ENCODE results near the gene SDHC. TPM values are rescaled to one million over a fixed set of nuclear protein-coding genes. Genes with fewer than 3 reads are reported as not detected.
"Not testable (repeated sequence)": the region's sequence is repeated elsewhere in the genome, so short reads cannot be mapped to it uniquely, and the experiment has no call there.

Gene SDHC
- total RNA-seq, 1 donor from 2014 or later: 145 TPM

DNA sequence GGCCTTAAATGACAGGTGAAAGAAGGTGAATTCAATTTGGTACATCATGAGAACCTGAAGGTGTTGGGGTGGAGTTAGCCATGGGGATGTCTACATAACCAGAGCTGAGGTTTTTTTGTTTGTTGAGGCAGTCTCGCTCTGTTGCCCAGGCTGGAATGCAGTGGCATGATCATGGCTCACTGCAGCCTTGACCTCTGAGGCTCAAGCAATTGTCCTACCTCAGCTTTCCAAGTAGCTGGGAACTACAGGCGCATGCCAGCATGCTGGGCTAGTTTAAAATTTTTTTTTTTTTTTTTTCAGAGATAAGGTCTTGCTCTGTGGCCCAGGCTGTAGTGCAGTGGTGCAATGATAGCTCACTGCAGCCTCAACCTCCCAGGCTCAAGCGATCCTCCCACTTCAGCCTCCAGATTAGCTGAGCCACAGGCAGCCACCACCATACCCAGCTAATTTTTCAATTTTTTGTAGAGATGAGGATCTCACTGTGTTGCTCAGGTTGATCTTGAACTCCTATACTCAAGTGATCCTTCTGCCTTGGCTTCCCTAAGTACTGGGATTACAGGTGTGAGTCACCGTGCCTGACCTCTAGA, 2.5 kb upstream of the SDHC start:
- Mint-ChIP-seq H3K27me3 (ENCODE audit: low read depth) (peaks cover 24% of the 10 kb centered on the region), H3K4me1 (peaks cover 16% of the 10 kb centered on the region), H3K4me3 (no peak overlapping the region), H3K36me3 (no peaks in the 10 kb centered on the region), H3K9me3 (no peaks in the 10 kb centered on the region), H3K27ac (no peak overlapping the region)
- no peak for DNase-seq (ENCODE audit: low spot score in 2 of 2, unreplicated experiment in 2 of 2)
- TF ChIP-seq, protein P1, sequence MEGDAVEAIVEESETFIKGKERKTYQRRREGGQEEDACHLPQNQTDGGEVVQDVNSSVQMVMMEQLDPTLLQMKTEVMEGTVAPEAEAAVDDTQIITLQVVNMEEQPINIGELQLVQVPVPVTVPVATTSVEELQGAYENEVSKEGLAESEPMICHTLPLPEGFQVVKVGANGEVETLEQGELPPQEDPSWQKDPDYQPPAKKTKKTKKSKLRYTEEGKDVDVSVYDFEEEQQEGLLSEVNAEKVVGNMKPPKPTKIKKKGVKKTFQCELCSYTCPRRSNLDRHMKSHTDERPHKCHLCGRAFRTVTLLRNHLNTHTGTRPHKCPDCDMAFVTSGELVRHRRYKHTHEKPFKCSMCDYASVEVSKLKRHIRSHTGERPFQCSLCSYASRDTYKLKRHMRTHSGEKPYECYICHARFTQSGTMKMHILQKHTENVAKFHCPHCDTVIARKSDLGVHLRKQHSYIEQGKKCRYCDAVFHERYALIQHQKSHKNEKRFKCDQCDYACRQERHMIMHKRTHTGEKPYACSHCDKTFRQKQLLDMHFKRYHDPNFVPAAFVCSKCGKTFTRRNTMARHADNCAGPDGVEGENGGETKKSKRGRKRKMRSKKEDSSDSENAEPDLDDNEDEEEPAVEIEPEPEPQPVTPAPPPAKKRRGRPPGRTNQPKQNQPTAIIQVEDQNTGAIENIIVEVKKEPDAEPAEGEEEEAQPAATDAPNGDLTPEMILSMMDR (IDR thresholded peaks at IDR 0.05; ENCODE audit: unreplicated experiment): no peak

DNA sequence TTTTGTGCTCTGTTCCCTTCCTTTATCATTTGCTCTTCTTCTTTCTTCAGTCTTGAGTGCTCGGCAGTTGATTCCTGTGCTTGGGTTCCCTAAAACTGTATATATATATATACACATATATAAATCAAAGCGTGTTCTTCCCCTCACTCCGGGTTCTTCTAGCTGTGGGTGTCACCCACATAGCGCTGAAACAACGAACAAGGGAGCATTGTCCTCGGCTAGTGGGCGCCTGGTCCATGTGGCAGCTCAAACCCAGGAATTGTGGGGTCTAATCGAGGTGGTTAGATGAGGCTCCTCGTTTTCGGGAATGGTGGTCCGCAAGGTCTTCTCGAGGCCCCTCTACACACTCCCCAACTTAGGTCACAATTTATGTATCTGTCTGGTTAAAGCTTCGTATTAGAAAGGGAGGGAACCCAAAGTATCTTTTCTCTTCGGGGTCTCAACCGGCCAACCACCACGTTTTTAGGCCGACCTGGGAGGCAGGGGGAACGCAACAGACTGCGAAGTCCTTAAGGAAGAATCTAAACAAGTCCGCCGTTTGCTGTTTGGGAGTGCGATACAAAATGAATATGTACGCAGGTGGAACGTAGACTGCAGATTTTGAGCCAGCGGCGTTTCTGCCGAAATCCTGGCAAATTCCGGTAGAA, 504 bp upstream of the SDHC start:
- H3K4me1 Mint-ChIP-seq: peaks cover 16% of the 10 kb centered on the region
- TF ChIP-seq, protein P1 (IDR thresholded peaks at IDR 0.05; ENCODE audit: unreplicated experiment): no peak
- DNase-seq (ENCODE audit: low spot score in 2 of 2, unreplicated experiment in 2 of 2): no peak

DNA sequence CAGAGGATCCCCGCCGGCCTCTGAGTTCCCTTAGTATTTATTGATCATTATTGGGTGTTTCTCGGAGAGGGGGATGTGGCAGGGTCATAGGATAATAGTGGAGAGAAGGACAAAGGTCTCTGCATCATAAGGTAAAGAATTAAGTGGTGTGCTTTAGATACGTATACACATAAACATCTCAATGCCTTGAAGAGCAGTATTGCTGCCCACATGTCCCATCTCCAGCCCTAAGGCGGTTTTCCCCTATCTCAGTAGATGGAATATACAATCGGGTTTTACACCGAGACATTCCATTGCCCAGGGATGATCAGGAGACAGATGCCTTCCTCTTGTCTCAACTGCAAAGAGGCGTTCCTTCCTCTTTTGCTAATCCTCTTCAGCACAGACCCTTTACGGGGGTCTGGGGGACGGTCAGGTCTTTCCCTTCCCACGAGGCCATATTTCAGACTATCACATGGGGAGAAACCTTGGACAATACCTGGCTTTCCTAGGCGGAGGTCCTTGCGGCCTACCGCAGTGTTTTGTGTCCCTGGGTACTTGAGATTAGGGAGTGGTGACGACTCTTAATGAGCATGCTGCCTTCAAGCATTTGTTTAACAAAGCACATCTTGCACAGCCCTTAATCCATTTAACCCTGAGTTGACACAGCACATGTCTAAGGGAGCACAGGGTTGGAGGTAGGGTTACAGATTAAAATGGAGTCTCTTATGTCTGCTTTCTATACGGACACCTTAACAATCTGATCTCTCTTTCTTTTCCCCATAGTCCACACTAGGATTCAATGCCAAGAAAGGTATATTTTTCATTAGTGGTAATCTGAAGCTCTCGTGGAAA, 1.9 kb downstream of the SDHC start:
- not testable (repeated sequence) for DNase-seq (ENCODE audit: low spot score in 2 of 2, unreplicated experiment in 2 of 2); H3K9me3 Mint-ChIP-seq; H3K27ac Mint-ChIP-seq

More for the DNA sequence above, 504 bp upstream of the SDHC start:
- H3K27ac Mint-ChIP-seq: peak overlapping the region; percentile 99
- H3K4me3 Mint-ChIP-seq: peak overlapping the region; percentile 98
- no peaks in the 10 kb centered on the region for H3K9me3 Mint-ChIP-seq
- H3K36me3 Mint-ChIP-seq: peaks cover 3% of the 10 kb centered on the region
- H3K27me3 Mint-ChIP-seq (ENCODE audit: low read depth): peaks cover 14% of the 10 kb centered on the region

GRCh38 chr1:161324020-161324419, 9.8 kb downstream of the SDHC start:
- no peaks in the 10 kb centered on the region for H3K9me3 Mint-ChIP-seq
- H3K4me3 Mint-ChIP-seq: no peak overlapping the region
- TF ChIP-seq, protein P1 (IDR thresholded peaks at IDR 0.05; ENCODE audit: unreplicated experiment): no peak
- H3K36me3 Mint-ChIP-seq: peaks cover 23% of the 10 kb centered on the region
- DNase-seq (ENCODE audit: low spot score in 2 of 2, unreplicated experiment in 2 of 2): no peak
- no peak overlapping the region for H3K27ac Mint-ChIP-seq
- H3K4me1 Mint-ChIP-seq: no peaks in the 10 kb centered on the region
- H3K27me3 Mint-ChIP-seq (ENCODE audit: low read depth): no peaks in the 10 kb centered on the region

More for the DNA sequence above, 1.9 kb downstream of the SDHC start:
- not testable (repeated sequence) for H3K36me3 Mint-ChIP-seq; H3K27me3 Mint-ChIP-seq (ENCODE audit: low read depth)
- Mint-ChIP-seq H3K4me1 (peaks cover 16% of the 10 kb centered on the region), H3K4me3 (peak overlapping the region; percentile 98)

GRCh38 chr1:161330346-161330745, 16.2 kb downstream of the SDHC start:
- H3K27me3 Mint-ChIP-seq (ENCODE audit: low read depth): no peaks in the 10 kb centered on the region
- peaks cover 47% of the 10 kb centered on the region for H3K36me3 Mint-ChIP-seq
- H3K4me3 Mint-ChIP-seq: no peak overlapping the region
- no peak overlapping the region for H3K27ac Mint-ChIP-seq
- DNase-seq (ENCODE audit: low spot score in 2 of 2, unreplicated experiment in 2 of 2): no peak
- TF ChIP-seq, protein P1 (IDR thresholded peaks at IDR 0.05; ENCODE audit: unreplicated experiment): no peak
- H3K4me1 Mint-ChIP-seq: no peaks in the 10 kb centered on the region
- no peaks in the 10 kb centered on the region for H3K9me3 Mint-ChIP-seq

DNA sequence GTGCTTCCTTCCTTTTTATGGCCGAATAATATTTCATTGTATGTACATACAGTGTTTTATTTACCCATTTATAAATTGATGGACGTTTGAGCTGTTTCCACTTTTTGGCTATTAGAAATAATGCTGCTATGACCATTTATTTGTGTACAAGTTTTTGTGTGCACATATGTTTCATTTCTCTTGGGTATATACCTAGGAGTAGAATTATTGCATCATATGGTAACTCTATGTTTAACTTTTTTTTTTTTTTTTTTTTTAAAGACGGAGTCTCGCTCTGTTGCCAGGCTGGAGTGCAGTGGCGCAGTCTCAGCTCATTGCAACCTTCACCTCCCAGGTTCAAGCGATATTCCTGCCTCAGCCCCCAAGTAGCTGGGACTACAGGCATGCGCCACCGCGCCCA, 19.0 kb downstream of the SDHC start:
- H3K27me3 Mint-ChIP-seq (ENCODE audit: low read depth): no peaks in the 10 kb centered on the region
- H3K27ac Mint-ChIP-seq: no peak overlapping the region
- TF ChIP-seq, protein P1 (IDR thresholded peaks at IDR 0.05; ENCODE audit: unreplicated experiment): no peak
- DNase-seq (ENCODE audit: low spot score in 2 of 2, unreplicated experiment in 2 of 2): no peak
- no peaks in the 10 kb centered on the region for H3K9me3 Mint-ChIP-seq
- peaks cover 44% of the 10 kb centered on the region for H3K36me3 Mint-ChIP-seq
- H3K4me1 Mint-ChIP-seq: no peaks in the 10 kb centered on the region
- H3K4me3 Mint-ChIP-seq: no peak overlapping the region
